ENCODE results near the gene CCT6B.
A peak's percentile ranks its signal among the peaks of the same experiment; 100 is the strongest.
"Not testable (repeated sequence)": the region's sequence is repeated elsewhere in the genome, so short reads cannot be mapped to it uniquely, and the experiment has no call there.

CCT6B gene

DNA sequence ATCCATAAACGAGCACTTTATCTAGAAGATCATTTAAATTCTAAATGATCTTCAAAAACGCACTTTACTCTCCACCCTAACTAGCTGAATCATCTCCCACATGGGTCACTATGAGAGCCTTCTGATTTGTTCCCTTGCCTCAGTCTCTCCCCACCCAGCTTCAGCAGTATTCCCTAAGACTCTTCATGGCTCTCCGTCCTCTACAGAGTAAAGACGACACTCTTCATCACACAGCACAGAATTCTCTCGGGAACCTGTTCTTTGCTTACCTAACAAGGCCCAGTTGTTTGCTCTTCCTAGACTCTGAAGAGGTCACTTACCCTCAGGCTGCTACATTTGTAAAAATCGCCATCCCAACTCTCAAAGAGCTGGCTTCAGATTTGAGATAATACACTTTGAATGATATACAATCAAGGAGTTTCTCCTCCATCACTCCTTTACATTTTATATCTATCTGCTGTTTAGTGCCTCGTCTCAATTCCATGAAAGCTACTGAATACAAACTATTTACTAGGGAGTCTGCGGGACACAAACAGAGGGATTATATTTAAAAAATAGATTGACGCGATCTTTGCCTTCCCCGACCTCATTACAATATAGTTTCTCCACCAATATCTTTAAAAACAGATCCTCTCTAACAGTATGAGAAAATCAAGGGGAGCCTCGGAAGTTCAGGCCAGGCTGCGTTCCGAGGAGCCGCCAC, 18.5 kb upstream of the CCT6B start:
- DNase-seq, result no peak

DNA sequence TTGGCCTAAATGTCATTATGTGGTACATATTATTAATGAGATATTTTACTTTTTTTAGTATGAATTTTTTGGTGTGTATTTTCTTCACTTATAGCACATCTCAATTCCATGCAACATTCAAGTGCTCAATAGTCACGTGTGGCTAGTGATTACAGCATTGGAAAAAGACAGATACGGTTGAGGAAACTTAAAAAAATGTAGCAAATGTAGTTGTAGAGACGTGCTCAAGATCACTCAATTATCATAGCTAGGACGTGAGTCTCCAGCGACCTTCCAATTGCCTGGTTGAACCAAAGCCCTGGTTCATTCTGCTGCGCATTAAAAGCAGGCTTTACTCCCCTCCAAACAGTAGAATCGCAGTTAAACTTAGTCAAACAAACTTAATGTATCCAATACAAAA, 17.9 kb upstream of the CCT6B start:
- no peak for DNase-seq

DNA sequence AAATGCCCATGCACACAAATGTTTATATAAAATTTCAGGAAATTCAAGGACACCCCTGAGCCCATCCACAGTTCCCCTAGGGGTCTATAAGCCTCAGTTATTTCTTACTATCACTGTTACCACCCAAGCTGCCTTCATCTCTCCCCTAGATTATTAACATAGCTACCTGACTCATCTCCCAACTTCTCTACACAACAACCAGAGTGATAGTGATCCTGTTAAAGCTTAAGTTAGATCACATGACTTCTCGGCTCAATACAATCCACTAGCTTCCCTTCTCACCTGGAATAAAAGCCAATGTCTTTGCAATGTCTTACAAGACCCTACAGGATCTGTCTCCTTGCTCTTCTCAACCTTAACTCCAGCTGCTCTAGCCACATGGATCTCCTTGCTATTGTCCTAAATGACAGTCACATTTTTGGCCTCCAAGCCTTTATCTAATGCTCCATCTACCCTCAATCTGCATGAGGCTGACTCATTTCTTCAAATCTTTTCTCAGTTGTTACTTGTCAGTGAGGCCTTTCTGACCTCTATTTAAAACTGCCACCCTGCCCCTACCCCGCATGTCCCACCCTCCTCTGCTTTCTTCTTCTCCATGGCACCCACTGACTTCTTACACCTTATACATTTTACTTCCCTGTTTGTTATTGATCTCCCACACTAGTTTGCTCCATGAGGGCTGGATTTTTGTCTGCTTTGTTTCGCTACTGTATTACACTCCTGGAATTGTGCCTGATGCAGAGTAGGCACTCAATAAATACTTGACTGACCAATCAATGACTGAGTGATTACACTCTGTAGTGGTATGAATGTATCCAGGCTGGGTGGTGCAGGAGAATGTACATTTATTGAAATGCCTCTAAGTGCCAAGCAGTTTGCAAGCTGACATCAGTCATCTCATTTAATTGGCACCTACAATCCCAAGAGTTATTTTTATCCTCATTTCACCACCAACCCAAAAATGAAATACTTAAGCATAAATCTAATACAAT, 13.8 kb upstream of the CCT6B start:
- DNase-seq, result no peak

DNA sequence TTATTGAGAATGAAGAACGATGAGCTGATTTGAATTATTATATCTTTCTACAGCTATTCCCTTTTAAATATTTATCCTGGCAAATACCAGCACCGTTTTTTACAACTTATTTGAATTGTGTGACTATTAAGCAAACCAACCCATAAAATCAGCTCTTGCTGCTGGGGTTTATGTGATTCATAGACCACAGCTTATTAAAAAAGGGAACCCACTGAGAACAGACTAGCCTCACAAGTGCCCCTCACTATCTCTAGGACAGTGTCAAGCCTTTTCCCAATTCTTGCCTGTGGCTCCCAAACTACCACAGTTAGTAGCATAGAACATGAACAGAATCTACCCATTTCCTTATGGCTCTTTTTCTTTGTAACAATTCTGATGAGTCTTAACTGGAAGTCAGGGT, 12.9 kb upstream of the CCT6B start:
- no peak for DNase-seq

DNA sequence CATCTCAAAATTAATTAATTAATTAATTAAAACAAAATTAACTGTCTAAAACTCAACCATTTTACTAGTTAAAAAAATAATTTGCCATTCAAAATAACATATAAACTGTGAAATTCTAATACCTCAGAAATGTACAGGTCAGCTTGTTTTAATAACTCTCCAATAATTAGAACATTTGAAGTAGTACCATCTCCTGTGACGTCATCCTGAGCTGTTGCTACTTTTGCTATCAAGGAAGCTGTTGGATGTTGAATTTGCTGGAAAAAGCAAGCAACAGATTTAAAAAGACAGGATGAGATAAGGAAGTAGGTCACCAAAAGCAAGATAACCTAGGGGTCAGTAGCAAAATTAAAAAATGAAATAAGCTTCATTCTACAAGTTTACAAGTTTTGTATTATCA, 2.8 kb downstream of the CCT6B start:
- DNase-seq, result no peak

DNA sequence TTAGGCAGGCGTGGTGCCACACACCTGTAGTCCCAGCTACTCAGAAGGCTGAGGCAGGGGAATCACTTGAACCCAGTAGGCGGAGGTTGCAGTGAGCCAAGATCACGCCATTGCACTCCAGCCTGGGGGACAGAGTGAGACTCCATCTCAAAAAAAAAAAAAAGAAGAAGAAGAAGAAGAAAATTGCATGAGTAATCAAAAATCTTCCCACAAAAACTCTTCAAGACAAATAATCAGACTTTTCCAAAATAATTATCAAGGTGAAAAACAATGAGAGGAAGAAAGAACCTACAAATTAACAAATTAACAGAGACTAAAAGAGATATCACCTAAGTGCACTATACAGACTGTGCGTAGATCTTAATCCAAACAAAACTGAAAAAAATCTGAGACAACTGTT, 10.5 kb downstream of the CCT6B start:
- DNase-seq, result not testable (repeated sequence)

DNA sequence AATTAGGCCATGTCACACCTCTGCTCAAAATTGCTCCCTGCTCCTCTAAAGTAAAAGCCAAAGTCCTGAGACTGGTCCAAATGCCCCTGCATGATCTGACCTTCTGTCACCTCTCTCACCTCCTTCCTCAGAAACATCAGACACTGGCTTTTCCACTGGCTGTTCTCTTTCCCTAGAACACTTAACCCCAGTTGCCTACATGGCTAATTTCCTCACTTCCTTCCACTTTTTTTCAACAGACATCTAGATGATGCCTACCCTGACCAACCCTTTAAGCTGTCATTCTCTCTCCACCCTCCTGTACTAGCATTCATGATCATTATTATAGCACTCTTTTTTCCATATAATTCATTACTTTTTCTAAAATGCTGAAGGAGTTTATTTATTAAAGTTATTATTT, 31.0 kb downstream of the CCT6B start:
- DNase-seq, result no peak

DNA sequence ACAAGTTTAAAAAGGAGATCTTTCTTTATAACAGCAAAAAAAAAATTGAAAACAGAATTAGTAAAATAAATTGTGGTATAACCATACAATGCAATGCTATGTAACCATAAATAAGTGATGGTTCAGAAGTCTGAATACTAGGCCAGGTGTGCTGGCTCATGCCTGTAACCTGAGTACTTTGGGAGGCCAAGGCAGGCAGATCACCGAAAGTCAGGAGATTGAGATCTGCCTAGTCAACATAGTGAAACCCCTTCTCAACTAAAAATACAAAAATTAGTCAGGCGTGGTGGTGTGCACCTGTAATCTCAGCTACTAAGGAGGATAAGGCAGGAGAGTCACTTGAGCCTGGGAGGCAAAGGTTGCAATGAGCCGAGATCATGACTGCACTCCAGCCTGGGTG, 34.6 kb downstream of the CCT6B start:
- DNase-seq, result no peak

DNA sequence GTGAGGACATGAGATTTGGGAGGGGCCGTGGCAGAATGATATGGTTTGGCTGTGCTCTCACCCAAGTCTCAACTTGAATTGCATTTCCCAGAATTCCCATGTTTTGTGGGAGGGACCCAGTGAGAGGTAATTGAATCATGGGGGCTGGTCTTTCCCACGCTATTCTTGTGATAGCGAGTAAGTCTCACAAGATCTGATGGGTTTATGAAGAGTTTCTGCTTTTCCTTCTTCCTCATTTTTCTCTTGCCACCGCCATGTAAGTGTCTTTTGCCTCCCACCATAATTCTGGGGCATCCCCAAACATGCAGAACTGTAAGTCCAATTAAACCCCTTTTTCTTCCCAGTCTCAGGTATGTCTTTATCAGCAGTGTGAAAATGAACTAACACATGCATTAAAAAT, 40.6 kb downstream of the CCT6B start:
- DNase-seq, result no peak

DNA sequence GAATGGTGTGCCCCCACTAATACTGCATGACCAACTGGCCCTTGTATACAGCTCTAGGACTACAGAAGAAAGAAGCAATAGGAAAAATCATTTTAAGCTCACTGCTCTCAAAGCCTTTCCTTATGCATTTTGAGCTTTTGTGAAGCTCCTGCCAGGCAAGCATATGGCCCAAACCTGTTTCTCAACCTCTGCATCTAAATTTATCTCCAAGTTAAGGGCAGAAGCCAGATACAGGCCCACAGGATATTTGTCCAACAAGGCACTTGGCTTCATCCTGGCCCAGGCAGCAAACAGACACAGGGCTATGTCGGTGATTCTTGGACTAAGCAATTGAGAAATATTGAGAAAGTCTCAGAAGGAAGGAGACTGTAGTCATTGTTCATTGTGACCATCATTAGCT, 43.9 kb downstream of the CCT6B start:
- peak in 1 of 2 experiments; percentile 33 for DNase-seq

DNA sequence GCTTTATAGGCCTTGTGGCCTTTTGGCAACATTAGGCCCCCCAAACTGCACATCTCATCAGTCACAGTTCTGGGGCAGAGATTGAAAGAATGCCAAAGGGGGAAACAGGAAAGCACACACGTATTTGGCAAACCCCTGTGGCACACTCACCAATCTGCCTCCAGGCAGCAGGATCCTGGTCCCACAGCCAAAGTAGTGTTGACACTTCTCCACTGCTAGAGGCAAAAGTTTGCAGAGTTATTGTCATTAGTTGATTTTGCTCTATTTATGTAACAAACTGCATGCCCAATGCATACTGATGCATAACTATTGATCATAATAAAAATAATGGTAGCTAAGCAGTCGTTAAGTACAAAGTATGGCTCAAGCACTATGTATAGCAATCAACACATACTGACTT, 45.1 kb downstream of the CCT6B start:
- DNase-seq, result no peak

DNA sequence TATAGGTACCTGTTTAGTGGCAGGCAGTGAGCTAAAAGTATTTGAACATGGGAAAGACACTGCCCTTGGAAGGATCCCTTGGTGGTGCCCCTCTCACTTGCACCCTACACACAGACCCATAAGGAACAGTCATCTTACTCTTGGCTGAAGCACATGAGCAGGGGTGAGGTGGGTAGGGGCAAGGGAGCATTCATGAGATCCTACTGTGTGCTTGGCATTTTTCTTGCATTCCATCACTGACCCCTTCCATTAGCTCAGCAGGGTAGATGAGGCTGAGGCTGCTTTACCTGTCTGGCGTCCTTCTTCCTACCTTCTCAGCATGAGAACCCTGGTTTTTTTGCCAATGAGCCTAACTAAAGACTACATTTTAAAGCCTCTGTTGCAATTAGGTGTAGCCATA, 48.3 kb downstream of the CCT6B start:
- no peak for DNase-seq

DNA sequence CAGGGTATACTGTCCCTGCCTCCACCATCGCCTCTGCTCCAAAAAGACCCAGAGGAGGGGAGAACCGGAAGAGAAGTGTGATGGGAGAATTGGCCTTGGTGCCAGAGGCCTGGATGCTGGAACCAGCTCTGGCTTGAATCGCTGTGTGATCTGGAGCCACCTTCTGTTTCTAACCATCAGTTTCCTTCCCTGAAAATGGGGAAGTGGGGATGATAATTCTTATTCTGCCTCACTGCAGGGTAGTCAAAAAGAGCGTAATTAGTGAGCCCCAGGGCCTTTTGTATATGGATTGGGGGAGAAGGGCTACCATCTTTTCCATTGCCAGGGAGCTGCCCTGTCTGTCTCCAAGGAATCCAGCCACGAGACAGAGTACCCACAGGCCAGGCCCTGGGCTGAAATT, 52.2 kb downstream of the CCT6B start:
- no peak for DNase-seq

DNA sequence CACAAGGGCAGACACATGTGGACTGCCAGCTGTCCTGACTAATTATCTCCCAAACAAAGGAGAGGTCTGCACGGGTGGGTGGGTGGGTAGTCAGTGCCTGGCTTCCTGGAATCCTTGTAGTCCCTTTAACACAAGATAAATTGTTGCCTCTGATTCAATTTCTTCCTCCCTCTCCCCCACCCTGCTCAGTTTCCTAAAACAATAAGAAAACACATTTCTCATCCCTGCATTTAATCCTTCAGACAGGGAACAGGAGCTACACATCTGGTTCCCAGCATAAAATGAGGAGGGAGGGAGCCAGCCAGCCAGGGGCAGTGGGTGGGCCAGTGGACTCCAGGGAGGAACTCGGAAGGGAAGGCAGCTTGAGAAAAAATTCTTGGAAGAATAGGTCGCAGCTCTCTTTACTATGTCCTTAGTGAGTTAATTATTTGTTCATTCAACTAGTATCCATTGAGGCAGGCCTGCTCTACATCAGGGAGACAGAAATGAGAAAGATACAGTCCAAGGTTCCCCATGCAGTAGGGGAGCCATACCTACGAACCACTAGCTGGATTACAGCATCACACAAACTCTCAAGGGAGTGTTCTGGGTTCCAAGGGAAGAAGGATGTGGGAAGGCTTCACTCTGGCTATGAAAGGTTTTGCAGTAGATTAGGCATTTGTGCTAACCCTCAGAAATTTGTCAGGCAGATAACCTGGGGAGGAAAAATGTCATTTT, 58.3 kb downstream of the CCT6B start:
- DNase-seq, result no peak

DNA sequence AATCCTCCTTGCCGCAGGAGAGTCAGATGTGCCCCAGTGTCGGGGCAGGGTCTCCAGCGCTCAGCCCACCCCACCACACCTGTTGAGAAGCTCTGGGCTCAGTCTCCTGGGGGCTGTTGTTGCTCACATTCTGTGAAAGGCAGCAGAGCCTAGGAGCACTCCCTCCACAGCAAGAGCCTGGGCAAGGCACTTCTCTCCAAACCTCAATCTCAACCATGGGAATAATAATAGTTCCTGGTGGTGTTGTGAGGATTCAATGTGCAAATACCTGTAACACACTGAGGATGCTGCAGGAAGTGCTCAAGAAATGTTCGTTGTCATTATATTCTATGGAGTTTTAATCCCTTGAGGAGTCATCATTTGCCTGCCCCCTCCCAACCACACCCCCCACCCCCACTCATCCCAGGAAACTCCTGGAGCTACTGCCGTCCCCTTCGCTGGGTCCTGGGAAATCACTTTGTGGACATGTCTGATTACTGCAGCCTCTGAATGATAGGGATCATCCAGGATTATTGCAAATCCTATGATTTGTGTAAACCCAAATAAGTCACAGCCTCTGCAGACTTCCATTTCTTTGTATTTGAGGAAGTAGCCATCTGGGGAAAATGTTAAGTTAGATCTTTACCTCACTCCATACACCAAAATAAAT, 61.5 kb downstream of the CCT6B start:
- DNase-seq, result no peak

DNA sequence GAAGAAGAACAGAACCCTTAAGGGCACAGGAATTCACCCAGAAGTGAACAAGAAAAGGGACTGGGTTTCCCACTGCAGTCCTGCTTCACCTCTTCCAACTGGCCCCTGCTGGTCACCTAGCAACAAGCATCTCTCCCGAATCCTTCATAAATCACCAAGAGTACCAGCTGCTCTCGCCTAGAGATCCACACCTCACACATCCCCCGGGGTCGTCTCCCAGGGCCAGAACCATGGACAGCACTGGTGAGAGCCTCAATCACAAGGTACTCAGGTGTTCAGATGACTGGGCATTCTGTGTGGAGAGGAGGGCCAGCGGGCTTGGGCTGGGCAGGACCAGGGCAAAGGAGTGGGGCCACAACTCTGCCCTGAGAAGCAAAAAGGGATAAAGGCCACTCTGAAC, 65.9 kb downstream of the CCT6B start:
- no peak for DNase-seq

DNA sequence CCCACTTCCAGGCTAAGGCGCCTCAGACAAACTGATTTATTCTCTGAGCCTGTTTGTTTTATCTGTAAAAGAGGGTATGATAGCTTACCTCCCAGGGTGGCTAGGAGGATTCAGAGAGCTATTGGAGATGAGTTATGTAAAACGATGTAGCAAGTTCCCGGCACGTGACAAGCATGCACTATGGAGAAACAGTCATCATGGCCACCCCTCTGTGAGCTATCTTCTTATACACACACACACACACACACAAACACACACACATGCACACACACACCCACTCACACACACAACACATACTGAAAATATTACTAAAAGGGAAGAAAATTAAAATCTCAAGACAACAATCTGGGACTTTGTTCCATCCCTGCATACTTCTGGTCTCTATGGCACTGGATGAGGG, 66.3 kb downstream of the CCT6B start:
- no peak for DNase-seq

DNA sequence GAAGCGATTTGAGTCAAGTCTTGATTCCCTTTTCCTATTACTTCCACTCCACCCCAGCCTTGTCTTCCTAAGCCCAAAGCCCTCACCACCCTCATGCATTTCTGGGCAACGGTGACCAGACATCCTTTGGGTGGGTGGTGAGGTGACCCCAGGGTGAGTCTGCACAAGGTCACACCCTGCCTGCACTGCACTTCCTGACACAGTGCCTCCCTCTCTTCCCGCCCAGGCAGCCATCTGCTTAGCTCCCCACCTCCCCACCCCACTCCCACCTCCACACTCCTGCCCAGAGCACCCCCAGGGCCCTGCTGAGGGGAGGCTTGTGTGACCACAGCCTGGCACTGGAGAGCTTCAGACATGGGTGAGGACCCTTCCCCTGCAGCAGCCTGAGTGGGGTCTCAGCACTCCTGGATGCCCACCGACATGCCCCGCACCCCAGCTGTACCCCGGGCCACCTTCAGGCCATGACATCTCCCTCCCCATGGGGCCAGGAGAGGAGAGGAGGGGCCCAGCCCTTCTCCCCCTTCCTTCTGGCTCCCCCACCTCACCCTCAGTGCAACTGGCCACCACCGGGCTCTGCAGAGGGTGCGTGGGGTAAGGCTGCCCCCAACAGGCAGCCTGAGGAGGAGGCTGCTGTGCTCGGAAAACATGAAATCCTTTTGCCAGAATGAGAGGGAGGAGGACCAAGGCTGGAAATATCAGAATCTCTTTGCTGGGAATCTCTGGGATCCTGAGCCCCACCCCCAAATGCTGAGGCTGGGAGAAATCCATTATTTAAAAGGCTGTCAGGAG, 68.6 kb downstream of the CCT6B start:
- peak in 1 of 2 experiments; percentile 19 for DNase-seq

DNA sequence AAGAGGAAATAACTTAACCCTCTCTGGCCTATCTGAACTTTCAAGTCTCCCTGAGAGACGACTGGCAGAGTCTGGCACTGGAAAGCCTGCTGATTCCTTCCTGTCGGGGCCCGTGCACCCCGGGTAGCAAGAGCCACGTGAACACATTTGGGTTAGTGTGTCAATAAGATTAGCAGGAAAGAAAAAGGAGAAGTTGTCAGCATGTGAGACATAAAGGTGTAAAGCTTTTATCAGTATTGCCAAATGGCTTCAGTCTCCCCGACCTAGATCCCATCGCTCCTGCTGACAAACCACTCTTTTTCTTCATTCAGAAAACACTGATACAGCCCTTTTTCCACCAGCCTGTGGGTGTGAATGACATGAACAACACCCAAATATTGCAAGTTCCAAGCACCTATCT, 74.4 kb downstream of the CCT6B start:
- DNase-seq, result no peak

DNA sequence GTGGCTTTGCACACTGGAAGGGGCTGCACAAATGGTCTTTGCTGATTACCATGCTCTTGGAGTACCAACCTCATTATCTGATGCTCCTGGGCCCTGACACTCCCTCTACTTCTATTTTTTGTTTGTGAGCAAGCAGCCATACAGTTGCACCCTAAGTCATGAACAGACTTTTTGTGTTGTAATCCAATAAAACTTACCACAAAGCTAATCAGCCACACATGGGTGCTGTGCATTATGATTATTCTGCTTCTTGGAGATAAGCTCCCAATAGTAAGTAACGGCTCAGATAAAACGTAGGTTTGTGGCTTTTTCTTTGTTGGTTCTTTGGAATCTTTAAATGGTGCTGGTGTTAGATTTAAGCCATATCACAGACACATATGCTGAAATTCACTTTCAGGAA, 76.2 kb downstream of the CCT6B start:
- DNase-seq, result no peak

DNA sequence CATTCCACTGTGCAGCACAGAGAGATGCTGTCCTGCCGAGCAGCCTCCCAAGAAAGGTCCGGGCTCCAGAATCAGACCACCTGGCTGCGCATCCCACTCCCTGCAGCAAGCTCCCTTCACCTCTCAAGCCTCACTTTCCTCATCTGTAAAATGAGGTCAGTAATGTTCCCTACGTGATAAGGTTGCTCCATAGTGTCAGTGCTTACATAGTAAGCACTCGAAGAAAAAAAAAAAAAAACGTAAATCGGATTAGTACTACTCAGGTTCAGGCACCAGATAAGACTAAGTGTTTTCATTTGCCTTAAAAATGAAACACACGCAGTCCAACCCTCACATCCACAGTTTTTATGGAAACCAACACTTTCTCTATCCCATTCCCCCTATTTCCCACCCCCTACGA, 76.7 kb downstream of the CCT6B start:
- no peak for DNase-seq

All from cerebellar nuclear complex (tissue), 1 donor.